ENCODE measurements around the gene ZNF275.
"Not testable (repeated sequence)": the region's sequence is repeated elsewhere in the genome, so short reads cannot be mapped to it uniquely, and the experiment has no call there.

The ZNF275 gene, protein sequence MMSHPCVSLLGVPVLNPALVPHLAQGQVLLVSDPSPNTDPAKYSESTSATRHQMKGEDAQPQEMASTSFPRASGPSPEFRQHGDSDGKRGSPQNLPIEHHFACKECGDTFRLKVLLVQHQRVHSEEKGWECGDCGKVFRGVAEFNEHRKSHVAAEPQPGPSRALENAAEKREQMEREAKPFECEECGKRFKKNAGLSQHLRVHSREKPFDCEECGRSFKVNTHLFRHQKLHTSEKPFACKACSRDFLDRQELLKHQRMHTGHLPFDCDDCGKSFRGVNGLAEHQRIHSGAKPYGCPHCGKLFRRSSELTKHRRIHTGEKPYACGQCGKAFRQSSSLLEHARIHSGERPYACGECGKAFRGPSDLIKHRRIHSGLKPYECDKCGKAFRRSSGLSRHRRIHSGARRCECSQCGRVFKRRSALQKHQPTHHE

DNA sequence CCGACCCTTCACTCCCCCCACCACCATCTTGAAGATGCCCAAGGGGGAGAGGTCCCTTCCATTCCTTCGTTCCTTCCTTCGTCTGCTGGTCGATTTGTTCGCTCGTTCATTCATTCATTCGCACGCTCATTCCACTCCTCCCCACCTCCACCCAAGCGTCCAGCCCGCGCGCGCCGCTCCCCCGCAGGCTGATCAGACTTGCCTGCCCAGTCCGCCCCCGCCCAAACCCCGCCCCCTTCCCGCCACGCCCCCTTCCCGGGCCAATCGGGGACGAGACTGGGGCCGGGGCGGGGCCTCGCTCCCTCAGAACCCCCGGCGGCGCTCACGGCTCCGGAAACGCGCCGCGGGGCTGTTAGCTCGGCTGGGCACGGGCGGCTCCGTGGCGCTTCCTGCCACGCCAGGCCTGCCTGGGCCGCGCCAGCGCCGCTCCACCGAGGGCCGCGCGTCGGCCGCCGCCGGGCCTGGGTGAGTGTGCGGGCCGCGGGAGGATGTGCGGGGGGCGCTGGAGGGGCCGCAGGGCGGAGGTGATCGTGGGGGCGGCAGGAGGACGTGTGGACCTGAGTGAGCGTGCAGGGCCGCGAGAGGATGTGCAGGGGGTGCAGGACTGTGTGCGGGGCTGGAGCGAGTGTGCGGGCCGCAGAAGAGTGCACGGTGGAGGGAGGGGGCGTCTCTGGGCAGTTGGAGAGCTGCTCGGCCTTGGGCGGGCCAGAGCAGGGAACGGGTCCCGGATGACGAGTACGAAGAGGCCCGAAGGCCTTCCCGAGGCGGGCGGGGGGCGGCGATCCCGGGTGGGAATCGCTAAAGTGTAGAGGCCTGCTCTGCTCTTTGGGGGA is at the start of gene ZNF275:
Gene ZNF275 (plus strand): TSS at position 333 of the 833 bp plus-strand sequence. CDS start 2,527 bp downstream, outside the sequence.
- peak; percentile 73 for DNase-seq (ENCODE audit: low read depth)

DNA sequence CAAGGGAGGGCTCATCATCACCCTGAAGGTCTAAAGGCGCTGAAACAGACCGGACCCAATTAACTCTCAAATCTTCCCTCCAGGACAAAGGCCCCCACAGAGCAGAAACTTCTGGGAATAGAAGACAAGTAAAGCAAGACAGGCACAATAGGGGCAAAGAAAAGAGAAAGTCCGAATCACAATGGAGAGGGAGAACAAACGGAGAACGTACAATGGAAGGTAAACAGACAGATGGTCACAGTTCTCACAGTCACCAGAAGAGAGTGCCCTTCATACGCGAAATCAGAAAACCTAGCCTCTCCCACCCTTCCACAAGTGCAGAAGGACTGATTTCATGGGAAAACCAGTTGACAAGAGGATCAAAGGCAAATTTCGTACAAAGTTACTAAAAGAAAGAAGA is 48.3 kb upstream of the ZNF275 start:
- DNase-seq (ENCODE audit: low read depth), result not testable (repeated sequence)

DNA sequence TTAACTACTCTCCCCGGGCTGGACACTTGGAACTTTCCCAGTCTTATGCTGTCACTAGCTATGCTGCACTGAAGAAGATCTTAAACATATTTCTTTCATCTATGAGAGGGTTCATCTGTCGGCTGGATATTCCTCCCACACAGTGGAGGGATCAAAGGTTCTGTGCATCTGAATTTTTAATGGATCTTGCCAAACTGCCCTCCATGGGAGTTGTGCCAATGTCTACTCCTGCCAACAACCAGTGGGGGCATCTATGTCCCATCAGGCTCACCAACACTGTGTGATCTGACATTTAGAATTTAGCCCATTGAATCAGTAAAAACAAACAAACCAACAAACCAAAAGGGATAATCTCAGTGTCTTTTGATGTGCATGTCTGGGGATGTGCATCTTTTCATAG is 45.1 kb upstream of the ZNF275 start:
- DNase-seq (ENCODE audit: low read depth), result not testable (repeated sequence)

DNA sequence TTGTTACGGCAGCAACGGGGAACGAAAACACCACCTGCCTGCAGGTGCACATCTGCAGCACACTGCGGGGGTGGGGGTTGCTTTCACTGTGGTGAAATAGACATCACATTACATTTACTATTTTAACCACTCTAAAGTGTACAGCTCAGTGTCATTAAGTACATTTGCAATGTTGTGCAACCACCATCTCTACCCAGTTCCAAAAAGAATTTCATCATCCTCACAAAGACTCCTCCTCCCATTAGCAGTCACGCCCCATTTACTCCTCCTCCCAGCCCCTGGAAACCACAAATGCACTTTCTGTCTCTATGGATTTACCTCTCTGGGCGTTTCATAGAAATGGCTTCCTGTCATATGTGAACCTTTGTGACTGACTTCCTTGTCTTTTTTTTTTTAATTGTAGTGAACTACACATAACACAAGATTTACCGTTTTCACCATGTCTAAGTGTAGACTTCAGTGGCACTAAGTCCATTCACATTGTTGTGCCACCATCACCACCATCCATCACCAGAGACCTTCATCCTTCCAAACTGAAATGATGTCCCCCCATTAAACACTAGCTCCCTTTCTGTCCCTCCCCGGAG is 40.4 kb upstream of the ZNF275 start:
- not testable (repeated sequence) for DNase-seq (ENCODE audit: low read depth)

DNA sequence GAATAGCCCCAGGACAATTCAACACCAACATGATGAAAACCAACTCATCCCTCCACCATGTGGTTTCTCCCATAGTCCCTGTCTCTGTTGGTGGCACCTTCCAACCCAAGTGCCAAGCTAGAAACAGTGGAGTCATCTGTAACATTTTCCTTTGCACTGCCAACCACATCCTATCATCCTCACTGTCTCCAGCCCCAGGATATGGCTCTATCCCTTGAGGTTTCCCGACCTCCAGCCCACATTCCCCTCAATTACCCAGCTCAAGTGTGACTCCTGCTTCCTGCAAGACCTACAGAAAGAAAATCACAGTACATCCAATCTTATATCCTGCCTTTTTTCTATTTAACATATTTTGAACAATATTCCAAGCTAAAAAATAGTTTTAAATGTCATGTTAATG is 36.6 kb upstream of the ZNF275 start:
- DNase-seq (ENCODE audit: low read depth), result no peak

DNA sequence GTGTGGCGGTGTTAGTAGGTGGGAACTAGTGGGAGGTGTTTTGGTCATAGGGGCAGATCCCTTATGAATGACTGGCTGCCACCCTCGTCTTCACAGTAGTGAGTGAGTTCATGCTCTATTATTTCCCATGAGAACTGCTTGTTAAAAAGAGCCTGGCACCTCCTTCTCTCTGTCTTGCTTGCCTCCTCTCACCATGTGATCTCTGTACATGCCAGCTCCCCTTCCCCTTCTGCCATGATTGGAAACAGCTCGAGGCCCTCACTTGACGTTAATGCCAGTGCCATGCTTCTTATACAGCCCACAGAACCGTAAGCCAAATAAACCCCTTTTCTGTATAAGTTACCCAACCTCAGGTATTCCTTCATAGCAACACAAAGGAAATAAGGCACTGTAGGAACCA is 34.1 kb upstream of the ZNF275 start:
- no peak for DNase-seq (ENCODE audit: low read depth)

DNA sequence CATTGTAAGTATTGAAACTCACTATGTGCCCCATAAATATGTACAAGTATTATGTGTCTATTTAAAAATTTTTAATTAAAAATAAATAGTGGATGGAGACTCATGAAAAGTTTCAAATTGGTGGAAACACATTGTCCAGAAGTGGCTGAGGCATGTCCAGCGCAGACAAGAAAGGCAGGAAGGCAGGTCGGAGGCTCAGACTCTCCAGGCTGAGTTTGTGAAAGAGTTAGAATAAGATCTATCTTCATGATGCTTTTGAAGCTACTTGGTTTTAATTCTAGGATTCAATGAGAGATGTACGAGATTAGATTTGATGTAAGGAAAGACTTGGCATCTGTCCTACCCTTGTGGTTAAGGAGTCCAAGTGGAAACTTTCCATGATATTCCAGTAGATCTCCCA is 32.2 kb upstream of the ZNF275 start:
- no peak for DNase-seq (ENCODE audit: low read depth)

DNA sequence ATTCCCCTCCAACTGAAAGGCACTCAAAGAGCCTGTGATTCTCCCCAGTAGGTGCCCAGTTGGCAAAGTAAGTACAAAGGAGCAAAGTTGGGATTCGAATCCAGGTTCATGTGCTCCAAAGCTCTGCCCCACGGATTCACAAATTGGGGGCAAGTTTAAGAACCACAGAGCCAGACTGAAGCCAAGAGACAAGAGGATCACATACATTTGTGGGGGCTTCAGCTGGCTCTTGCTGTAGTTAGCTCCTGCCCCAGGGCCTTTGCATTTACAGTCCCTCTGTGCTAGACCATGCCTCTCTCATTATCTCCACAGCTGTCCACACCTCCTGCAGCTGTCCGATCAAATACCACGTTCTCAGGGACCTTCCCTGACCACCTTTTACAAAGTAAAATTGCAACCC is 31.2 kb upstream of the ZNF275 start:
- no peak for DNase-seq (ENCODE audit: low read depth)

DNA sequence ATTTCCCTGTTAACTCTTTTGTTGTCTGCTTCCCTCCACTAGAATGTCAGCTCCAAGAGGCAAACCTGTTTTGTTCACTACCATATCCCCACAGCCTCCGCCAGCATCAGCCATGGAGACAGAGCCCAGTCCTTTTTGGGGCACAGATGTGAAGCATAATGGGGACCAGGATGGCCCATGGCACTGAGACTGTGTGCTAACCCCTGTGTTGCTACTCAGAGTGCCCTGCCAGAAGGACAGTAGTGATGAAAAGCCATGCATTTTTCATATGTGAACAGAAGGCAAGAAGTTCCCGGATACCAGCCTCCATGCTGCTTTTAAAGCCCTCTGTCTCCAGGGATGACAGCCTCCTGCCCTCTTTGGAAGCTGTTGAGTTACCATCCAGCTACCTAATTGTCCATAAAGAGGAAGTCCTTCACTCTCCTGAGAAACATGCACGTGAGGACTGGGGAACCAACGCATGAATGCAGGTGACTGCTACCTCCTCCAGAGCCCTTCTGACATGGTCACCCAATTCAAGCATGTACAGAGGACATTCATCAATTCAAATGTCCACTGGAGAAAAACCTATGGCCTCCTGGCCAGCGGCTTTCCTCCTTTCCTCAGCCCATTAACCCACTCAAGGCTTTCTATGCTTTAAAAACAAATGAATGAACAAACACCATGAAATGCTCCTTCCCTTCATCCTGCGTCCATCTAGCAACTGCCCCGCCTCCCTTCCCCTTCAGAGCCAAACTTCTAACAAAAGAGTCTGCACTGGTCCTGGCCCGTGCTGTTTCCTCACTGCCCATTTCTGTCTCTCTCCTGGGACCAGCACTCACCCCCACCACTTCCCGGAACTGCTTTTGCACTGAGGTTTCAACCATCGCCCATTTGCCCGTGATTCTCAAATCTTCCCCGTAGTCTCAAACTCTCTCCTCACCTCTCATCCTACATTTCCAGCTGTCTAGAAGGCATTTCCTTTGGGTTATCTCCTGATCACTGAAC is 30.4 kb upstream of the ZNF275 start:
- DNase-seq (ENCODE audit: low read depth), result no peak

DNA sequence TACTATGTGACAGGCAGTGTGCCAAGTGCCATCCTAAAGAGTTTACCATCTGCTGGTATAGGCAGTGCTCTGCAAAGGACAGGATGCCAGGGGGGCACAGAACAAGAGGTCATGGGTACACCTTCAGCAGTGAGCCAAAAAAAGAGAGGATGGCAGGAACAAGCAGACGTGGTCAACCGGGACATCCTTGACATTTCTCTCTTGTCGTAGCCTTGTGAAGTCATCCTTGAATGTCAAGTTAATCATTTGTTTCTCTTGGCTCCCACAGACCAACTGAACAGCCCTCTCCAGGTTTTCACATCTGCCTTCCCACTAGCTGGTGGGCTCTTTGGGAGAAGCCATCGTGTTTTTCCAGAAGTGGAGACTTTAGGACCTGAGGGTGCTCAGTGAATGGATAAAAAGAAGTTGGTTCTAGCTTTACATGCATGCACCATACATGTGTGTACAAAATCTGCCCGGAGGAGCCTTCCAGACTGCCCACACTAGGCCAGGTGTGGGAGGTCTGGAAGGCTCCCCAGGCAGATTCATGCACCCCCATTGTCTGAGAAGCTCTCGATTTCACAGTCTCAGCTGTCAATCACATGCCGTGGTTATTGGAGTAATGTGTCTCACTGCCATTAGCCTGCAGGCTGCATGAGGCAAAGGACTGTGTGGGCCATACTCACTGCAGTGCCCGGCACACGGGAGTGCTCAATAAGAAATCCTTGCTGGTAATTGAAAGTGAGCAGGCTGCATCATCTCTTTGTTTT is 28.8 kb upstream of the ZNF275 start:
- DNase-seq (ENCODE audit: low read depth), result no peak

DNA sequence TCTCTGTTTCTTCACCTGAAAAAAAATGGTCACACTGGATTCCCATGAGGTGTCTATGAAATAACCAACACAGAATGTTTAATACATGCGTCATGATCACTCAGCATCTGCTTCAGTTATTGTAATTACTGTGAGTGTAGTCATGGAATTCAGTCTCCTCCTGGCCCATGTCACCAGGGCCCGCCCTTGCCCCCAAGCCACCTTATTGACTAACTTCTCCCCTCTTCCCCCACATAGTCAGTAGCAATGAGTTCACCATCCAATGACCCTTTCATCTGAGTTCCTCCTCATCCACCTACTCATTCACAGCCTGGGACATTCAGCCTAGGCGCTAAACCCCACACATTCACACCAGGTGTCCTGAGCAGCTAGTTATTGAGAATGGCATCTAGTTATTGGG is 28.0 kb upstream of the ZNF275 start:
- no peak for DNase-seq (ENCODE audit: low read depth)

DNA sequence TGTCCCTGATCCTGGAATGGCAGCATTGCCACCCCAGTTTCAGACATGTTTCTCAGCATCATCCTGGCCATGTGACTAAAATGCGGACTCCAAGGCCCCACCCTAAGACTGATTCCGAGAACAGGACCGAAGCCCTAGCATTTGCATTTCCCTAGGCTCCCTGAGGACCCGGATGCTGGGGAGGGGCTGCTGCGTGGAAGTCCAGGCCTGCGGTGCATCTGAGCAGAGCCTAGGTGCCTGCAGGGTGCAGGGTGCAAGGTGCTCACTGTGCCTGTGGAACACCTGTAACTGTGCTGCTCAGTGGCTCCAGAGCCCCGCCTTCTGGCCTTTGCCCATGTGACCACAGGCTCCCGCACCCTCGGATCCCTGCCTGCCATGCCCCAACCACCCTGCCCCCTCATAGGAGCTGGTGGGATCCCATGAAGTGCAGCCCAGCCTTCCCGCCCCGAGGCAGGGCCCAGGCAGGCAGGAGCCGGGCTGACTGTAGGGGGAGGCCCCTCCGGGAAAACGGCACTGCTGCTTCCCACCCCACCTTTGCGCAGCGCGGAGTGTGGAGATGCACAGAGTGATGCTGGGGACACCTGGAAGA is 27.3 kb upstream of the ZNF275 start:
- no peak for DNase-seq (ENCODE audit: low read depth)

DNA sequence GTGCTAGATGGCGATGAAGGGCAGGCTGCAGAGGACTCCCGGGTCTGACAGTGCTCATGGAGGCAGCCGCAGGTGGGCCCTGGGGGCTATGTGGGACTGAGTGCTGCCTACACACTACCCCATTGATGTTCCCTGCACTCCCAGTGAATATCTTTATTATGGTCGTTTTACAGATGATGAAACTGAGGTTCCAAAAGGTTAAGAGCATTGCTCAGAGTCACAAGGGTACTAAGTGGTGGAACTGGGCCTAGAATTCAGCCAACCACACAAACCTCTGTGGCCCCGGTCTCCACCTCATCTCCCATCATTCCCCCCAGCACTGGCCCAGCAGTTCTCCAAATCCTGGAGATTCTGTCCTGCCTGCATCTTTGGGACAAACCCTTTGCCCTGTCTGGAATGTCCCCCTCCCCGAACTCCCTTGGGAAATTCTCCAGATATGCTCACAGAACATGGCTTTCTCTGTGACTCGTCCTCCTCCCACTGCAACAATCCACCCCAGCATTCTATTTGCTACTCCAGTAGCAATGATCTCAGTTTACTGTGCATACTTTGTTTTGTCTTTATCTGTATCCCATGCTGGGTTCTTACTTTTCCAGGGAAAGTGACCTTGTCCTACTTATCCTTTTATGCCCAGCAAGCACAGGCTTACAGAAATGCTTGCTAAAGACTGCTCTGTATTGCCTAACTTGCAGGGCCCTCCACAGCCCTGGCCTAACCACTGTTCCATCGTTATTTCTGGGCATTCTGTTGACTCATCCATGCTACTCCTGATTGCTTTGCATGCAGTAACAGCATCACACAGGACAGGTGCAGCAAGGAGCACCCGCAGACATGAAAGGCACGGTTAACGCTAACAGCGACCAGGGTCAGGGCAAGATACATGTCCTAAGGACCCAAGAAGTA is 26.4 kb upstream of the ZNF275 start:
- DNase-seq (ENCODE audit: low read depth), result no peak

DNA sequence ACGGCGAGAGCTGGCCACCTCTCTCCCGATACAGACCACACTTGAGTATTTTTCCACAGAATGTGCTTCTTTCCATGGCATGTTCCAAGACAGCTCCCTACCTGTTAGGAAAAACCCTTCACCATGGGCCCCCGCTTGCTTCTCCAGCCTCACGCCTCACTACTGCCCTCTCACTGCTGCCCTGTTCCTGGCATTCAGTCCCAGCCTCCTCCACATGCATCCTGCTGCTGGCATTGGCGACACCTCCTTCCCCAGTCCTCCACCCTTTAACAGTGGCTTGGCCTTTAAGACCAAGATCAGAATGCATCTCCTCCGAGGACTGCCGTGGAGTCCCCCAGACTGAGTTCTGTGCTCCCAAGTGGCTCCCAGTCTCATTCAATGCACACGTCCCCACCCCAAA is 23.1 kb upstream of the ZNF275 start:
- no peak for DNase-seq (ENCODE audit: low read depth)

DNA sequence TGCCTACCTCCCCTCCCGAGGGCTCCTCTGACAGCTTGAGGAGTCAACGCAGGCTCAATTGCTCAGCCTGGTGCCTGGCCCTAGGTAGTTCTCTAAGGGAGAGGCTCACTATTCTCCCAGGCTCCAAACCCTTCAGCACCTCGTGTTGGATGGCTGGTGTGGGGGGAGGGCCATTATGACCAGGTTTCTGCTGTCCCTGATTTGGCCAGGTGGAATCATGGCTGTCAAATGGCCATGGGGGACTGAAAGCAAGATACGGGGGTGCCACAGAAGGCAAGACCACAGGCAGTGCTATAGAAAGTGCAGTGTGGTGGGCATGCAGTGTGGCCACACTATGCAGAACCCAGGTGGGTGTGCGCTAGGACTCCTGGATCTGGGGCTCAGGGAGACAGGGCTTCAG is 21.9 kb upstream of the ZNF275 start:
- DNase-seq (ENCODE audit: low read depth), result no peak

DNA sequence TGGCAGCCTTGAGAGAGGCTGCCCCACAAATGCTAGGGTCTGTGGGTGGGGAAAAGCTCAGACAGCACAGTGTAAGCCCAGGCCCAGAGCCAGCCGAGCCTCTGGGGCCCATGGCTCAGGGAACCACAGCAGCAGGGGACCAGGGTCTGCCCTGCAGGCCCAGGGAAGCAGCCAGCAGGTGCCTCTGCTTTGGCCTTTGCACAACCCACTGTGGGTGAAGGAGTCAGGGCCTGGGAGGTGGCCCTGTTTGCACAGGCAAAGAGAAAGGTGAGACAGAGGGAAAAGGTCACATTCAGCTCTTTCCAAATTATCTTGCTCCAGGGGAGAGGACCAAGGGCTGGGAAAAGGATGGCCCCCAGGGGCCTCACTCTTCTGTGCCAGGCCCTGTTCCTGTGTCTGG is 21.1 kb upstream of the ZNF275 start:
- DNase-seq (ENCODE audit: low read depth), result no peak

DNA sequence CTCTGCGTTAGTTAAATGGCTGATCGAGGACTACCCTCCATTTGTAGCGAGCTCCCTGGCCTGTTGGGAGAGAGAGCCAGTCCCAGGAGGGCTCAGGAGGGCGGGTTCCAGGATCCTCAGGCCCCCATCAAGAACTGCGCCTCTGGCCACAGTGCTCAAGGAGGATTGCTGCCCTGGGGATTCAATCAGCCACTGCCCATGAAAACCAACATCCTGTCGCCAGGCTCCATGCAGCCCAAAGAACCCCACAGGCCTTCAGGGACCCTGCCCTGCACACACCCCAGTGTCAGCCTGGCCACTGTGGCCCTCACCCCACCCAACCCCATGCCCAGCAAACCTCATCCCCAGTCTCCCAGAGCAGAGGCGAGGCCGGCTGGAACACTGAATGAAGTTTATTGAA is 16.6 kb upstream of the ZNF275 start:
- DNase-seq (ENCODE audit: low read depth), result no peak

DNA sequence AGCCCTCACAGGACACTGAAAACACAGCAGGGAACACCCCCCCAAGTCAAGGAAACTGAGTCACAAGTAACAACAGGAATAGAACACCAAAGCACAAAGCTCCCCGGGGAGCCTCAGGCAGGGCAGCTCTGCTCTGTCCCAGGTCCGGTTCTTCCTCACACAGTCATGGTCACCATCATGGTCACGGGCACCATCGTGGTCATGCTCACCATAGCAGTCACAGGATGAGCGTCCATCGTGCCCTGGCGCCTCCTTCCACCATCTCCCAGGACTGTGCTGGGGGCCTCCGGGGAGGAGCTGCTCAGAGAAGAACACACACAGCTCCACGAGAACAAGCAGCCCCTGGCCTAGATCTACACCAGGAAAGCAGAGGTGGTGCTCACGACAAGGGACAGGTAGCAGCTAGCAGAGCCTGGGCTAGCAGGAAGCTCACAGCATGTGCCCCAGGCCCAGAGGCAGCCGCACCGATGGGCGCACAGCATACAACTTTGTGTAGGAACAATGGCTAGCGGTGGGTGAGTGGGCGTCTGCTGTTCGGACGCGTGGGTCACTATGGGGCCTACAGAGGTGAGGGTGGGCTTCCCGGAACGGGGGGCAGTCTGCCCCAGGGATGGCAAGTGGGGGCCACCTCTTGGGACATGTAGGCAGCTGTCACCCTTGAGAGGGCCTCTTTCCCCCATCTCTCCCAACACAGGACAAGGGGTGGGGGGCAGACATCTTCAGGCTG is 15.8 kb upstream of the ZNF275 start:
- DNase-seq (ENCODE audit: low read depth), result no peak

DNA sequence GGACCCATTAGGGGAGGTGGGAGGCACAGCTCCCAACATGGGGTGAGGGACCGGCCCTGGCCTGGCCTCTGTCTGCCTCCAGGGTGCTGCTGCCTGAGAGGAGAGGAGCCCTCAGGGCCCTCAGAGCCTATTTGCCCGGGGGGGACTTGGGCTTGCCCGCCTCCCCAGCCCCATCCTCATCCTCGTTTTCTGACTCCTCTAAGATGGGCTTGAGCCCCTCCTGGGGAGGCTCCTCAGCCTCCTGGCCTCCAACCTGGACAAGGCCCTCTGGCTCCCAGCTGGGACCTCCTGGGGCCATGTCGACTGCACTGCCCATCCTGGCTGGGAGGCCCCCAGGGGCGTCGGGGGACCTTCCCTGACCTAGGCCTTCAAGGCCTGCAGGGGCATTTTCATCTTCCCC is 15.1 kb upstream of the ZNF275 start:
- no peak for DNase-seq (ENCODE audit: low read depth)
